ENCODE results near the gene CHAD. TPM values are rescaled to one million over a fixed set of nuclear protein-coding genes. Genes with fewer than 3 reads are reported as not detected.

The CHAD gene
- total and polyA plus RNA-seq, 2 of the 4 experiments (the other 2 are of a cell fraction), result 0.03 TPM; not detected in 1

DNA sequence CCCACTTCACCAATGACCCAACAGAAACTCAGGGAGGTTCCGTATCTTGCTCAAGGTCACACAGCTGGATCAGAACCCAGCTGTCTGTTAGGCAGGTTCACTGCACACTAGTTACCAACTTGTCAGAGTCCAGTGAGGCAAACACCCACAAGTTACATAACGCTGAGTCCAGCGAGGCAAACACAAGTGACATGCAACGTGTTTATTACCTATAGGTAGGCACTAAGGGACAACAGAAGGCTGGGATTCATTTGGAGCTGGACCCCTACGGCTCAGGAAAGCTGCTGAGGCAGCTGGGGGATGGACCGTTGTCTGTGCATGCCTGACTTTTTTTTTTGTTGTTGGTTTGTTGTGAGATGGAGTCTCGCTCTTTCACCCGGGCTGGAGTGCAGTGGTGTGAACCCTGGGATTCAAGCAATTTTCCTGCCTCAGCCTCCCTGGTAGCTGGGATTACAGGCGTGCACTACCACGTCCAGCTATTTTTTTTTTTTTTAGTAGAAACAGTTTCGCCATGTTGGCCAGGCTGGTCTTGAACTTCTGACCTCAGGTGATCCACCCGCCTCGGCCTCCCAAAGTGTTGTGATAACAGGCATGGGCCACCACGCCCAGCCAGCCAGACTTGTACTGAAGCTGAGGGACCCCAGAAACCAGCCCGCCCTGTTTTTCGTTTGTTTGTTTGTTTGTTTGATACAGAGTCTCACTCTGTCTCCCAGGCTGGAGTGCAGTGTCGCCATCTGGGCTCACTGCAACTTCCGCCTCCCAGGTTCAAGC, 8.1 kb upstream of the CHAD start:
- Histone ChIP-seq H3K4me2 (ENCODE audit: low read depth, low read length) (no peak overlapping the region), H3K27me3 (ENCODE audit: control insufficient read depth, insufficient read depth, low read length) (no peaks in the 10 kb centered on the region; the same call in 1 of the 2 replicates), H4K20me1 (ENCODE audit: insufficient read depth, low read length) (peaks cover 8% of the 10 kb centered on the region; the same call in 1 of the 2 replicates), H3K4me1 (ENCODE audit: control insufficient read depth, insufficient read depth, low read length) (no peaks in the 10 kb centered on the region; the same call in 1 of the 2 replicates), H3K36me3 (ENCODE audit: control insufficient read depth, insufficient read depth, low read length) (peaks cover 9% of the 10 kb centered on the region), H2BK120ac (ENCODE audit: low read depth, low read length) (no peak overlapping the region), H3K14ac (replicated peaks; ENCODE audit: low read depth, low read length) (no peak overlapping the region), H2BK5ac (ENCODE audit: low read depth, low read length, poor library complexity, severe bottlenecking) (no peak overlapping the region), H2AK5ac (ENCODE audit: low read depth, low read length) (no peak overlapping the region), H2AFZ (replicated peaks; ENCODE audit: low read length, poor library complexity) (peak overlapping the region; percentile 40), H3K79me1 (ENCODE audit: low read depth in 1 of 2, low read length in 2 of 2) (peaks cover 11 to 19% of the 10 kb centered on the region in 2 experiments; a peak in 3 of 4 replicates), H3K9ac (ENCODE audit: low read depth, low read length) (no peak overlapping the region), H3K4ac (ENCODE audit: low read depth, low read length) (no peak overlapping the region), H3K18ac (ENCODE audit: low read depth, low read length) (no peak overlapping the region), H3K9me3 (ENCODE audit: control insufficient read depth, insufficient read depth, low read length) (no peaks in the 10 kb centered on the region), H2AK9ac (replicated peaks; ENCODE audit: low read depth, low read length, poor library complexity) (no peak overlapping the region), H4K91ac (ENCODE audit: insufficient read depth, low read depth, low read length) (no peak overlapping the region), H4K8ac (ENCODE audit: low read depth in 2 of 2, low read length in 2 of 2) (no peak overlapping the region), H3K9me1 (ENCODE audit: insufficient read depth, low read length) (peaks cover 7% of the 10 kb centered on the region; the same call in 1 of the 2 replicates), H2BK15ac (ENCODE audit: low read depth, low read length) (no peak overlapping the region), H3K4me3 (ENCODE audit: insufficient read depth, low read depth, low read length) (no peak overlapping the region), H2BK20ac (ENCODE audit: low read depth, low read length) (no peak overlapping the region), H4K5ac (ENCODE audit: low read depth, low read length) (no peak overlapping the region), H3K56ac (ENCODE audit: extremely low read depth, insufficient read depth, low read length) (no peak overlapping the region), H3K27ac (ENCODE audit: insufficient read depth, low read length) (no peak overlapping the region), H3K23ac (ENCODE audit: low read depth, low read length) (0 out of 2 replicates have a peak overlapping the region, but pooled peaks have one; percentile 24)
- no peak for ATAC-seq (ENCODE audit: low read depth)
- intact Hi-C loops (cut with micrococcal nuclease), result no loop called here
- ChIA-PET POLR2A (ENCODE audit: unreplicated experiment) (no interaction called here), CTCF (interaction anchor here (0.6 kb wide), 1 partner anchor 8 kb away, joined by 3 read pairs; no protein-coding TSS in a partner anchor)
- WGBS, 2 experiments (ENCODE audit: extremely low coverage in 2 of 2, insufficient read length in 1 of 2), result 75% methylated on average over 2 of the region's 18 CpGs; no CpG with 5 or more reads in 1 of the 2 experiments
- no peak for DNase-seq
- in situ Hi-C loops (cut with MboI; ENCODE audit: low sequenced_read_pairs), result no loop called here
- dilution Hi-C loops (cut with HindIII; ENCODE audit: low sequenced_read_pairs, unreplicated experiment), result no loop called here
- no peak for TF ChIP-seq CEBPB (IDR thresholded peaks at IDR 0.05; ENCODE audit: low read depth, low read length)
- no peak for TF ChIP-seq NFE2L2 (IDR thresholded peaks at IDR 0.05; ENCODE audit: low read depth, low read length)
- no peak for TF ChIP-seq FOS (IDR thresholded peaks at IDR 0.05; ENCODE audit: low read depth, low read length)
- TF ChIP-seq, protein P1, sequence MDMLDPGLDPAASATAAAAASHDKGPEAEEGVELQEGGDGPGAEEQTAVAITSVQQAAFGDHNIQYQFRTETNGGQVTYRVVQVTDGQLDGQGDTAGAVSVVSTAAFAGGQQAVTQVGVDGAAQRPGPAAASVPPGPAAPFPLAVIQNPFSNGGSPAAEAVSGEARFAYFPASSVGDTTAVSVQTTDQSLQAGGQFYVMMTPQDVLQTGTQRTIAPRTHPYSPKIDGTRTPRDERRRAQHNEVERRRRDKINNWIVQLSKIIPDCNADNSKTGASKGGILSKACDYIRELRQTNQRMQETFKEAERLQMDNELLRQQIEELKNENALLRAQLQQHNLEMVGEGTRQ (IDR thresholded peaks at IDR 0.05; ENCODE audit: low read depth, low read length), result no peak
- no peak for TF ChIP-seq SMC3 (IDR thresholded peaks at IDR 0.05; ENCODE audit: low read depth, low read length)
- no peak for TF ChIP-seq BHLHE40 (IDR thresholded peaks at IDR 0.05; ENCODE audit: low read depth, low read length)
- no peak for TF ChIP-seq RCOR1 (IDR thresholded peaks at IDR 0.05; ENCODE audit: insufficient replicate concordance, low read length)
- TF ChIP-seq MAZ (IDR thresholded peaks at IDR 0.05; ENCODE audit: borderline replicate concordance, low read depth, low read length), result no peak
- TF ChIP-seq CHD1 (IDR thresholded peaks at IDR 0.05; ENCODE audit: low read depth, low read length), result no peak
- TF ChIP-seq, protein P2, sequence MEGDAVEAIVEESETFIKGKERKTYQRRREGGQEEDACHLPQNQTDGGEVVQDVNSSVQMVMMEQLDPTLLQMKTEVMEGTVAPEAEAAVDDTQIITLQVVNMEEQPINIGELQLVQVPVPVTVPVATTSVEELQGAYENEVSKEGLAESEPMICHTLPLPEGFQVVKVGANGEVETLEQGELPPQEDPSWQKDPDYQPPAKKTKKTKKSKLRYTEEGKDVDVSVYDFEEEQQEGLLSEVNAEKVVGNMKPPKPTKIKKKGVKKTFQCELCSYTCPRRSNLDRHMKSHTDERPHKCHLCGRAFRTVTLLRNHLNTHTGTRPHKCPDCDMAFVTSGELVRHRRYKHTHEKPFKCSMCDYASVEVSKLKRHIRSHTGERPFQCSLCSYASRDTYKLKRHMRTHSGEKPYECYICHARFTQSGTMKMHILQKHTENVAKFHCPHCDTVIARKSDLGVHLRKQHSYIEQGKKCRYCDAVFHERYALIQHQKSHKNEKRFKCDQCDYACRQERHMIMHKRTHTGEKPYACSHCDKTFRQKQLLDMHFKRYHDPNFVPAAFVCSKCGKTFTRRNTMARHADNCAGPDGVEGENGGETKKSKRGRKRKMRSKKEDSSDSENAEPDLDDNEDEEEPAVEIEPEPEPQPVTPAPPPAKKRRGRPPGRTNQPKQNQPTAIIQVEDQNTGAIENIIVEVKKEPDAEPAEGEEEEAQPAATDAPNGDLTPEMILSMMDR (conservative IDR thresholded peaks at IDR 0.05; ENCODE audit: low read depth, low read length), result no peak
- TF ChIP-seq MAFK (IDR thresholded peaks at IDR 0.05; ENCODE audit: low read depth, low read length), result no peak
- TF ChIP-seq MXI1 (IDR thresholded peaks at IDR 0.05; ENCODE audit: borderline replicate concordance, low read depth, low read length), result no peak
- no TSS peak for BruUV-seq (replicated peaks)
